Uterus (tissue), 2 donors: ENCODE measurements around the gene SYDE2.

Experiments
- CTCF ChIP-seq, 4 experiments: fragments of 200-600 bp in 2 of 4; fragments of 450-650 bp in 2 of 4; sonication (generic) in 2 of 4; IDR thresholded peaks; one replicate each; pipeline ENCODE4 v1.5.1; 2016 to 2019; ENCODE audit warnings: antibody characterized with exemption in 4 of 4, mild to moderate bottlenecking in 2 of 4, moderate library complexity in 1 of 4
- POLR2A ChIP-seq, 2 donors: fragments of 450-650 bp; IDR thresholded peaks; one replicate each; pipeline ENCODE4 v1.6.1; 2016; ENCODE audit warnings: antibody characterized with exemption in 2 of 2, mild to moderate bottlenecking in 1 of 2, moderate library complexity in 1 of 2

GRCh38 chr1:85245456-85245855, 44.6 kb upstream of the SYDE2 start:
- no peak for TF ChIP-seq CTCF (IDR thresholded peaks at IDR 0.05)
- no peak for TF ChIP-seq POLR2A (IDR thresholded peaks at IDR 0.05)
